ENCODE measurements around the gene CELA2B. TPM values are rescaled to one million over a fixed set of nuclear protein-coding genes. Genes with fewer than 3 reads are reported as not detected.

CELA2B gene
- total RNA-seq, 2 experiments from 2014 or later: not detected

DNA sequence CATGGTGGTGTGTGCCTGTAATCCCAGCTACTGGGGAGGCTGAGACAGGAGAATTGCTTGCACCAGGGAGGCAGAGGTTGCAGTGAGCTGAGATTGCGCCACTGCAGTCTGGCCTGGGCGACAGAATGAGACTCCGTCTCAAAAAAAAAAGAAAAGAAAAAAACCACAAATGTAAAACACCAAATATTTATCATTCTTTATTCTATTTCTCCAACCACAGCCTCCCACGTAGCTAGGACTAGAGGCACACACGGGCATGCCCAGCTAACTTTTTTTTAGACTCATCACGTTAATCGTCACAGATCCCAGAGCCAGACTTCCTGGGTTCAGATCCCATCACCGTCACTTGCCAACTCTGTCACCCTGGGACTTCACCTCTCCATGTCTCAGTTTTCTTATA is 64.3 kb downstream of the CELA2B start:
- no TSS peak for BruUV-seq (replicated peaks)
- no peaks in the 10 kb centered on the region for H4K20me1 ChIP-seq (ENCODE audit: insufficient read depth, low read length)
- intact Hi-C loops (cut with micrococcal nuclease; ENCODE audit: unreplicated experiment): no loop called here
- H3K4me2 ChIP-seq (ENCODE audit: low read length): no peak overlapping the region
- TF ChIP-seq EZH2phosphoT487 (IDR thresholded peaks at IDR 0.05; ENCODE audit: borderline replicate concordance, low read depth, low read length): no peak
- TF ChIP-seq, protein P1, sequence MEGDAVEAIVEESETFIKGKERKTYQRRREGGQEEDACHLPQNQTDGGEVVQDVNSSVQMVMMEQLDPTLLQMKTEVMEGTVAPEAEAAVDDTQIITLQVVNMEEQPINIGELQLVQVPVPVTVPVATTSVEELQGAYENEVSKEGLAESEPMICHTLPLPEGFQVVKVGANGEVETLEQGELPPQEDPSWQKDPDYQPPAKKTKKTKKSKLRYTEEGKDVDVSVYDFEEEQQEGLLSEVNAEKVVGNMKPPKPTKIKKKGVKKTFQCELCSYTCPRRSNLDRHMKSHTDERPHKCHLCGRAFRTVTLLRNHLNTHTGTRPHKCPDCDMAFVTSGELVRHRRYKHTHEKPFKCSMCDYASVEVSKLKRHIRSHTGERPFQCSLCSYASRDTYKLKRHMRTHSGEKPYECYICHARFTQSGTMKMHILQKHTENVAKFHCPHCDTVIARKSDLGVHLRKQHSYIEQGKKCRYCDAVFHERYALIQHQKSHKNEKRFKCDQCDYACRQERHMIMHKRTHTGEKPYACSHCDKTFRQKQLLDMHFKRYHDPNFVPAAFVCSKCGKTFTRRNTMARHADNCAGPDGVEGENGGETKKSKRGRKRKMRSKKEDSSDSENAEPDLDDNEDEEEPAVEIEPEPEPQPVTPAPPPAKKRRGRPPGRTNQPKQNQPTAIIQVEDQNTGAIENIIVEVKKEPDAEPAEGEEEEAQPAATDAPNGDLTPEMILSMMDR (conservative IDR thresholded peaks at IDR 0.05; ENCODE audit: low read length): no peak
- H3K9me3 ChIP-seq (ENCODE audit: low read length): no peaks in the 10 kb centered on the region
- ChIA-PET CTCF (ENCODE audit: unreplicated experiment) (no interaction called here), POLR2A (no interaction called here)
- no peak for DNase-seq (ENCODE audit: low spot score)
- H3K4me3 ChIP-seq (ENCODE audit: low read depth, low read length, poor library complexity, severe bottlenecking): no peak overlapping the region
- no peaks in the 10 kb centered on the region for H3K79me2 ChIP-seq (ENCODE audit: insufficient read depth, low read depth, low read length)
- H3K4me1 ChIP-seq (ENCODE audit: insufficient read depth, low read length, poor library complexity, severe bottlenecking): no peaks in the 10 kb centered on the region
- H2AFZ ChIP-seq (ENCODE audit: low read length): no peak overlapping the region
- H3K9me2 ChIP-seq (ENCODE audit: insufficient read depth, low read length): no peaks in the 10 kb centered on the region
- H3K27ac ChIP-seq (ENCODE audit: low read depth, low read length, poor library complexity, severe bottlenecking): no peak overlapping the region
- H3K36me3 ChIP-seq (ENCODE audit: insufficient read depth, low read length): peaks cover 70% of the 10 kb centered on the region

Other genes with a start within 250 kb of the CELA2B start
- not detected in 2 replicates for gene FHAD1, start 228.9 kb upstream of the CELA2B start, total RNA-seq (2014; rRNA removed; shearing (Covaris generic))
- not detected in 2 replicates for gene FHAD1, start 228.9 kb upstream of the CELA2B start, total RNA-seq (2022)
- 25.4 and 27.3 TPM in 2 replicates for gene EFHD2, start 66.2 kb upstream of the CELA2B start, total RNA-seq (2014; rRNA removed; shearing (Covaris generic))
- gene EFHD2, start 66.2 kb upstream of the CELA2B start, total RNA-seq (2022): 38.3 and 42.0 TPM in 2 replicates
- gene CTRC, start 37.7 kb upstream of the CELA2B start, total RNA-seq (2014; rRNA removed; shearing (Covaris generic)): not detected in 2 replicates
- not detected in 2 replicates for gene CTRC, start 37.7 kb upstream of the CELA2B start, total RNA-seq (2022)
- gene CELA2A, start 19.4 kb upstream of the CELA2B start, total RNA-seq (2014; rRNA removed; shearing (Covaris generic)): not detected in 2 replicates
- not detected in 2 replicates for gene CELA2A, start 19.4 kb upstream of the CELA2B start, total RNA-seq (2022)
- 14.5 and 20.8 TPM in 2 replicates for gene CASP9, start 48.1 kb downstream of the CELA2B start, total RNA-seq (2014; rRNA removed; shearing (Covaris generic))
- 17.3 and 17.6 TPM in 2 replicates for gene CASP9, start 48.1 kb downstream of the CELA2B start, total RNA-seq (2022)
- 5.8 and 9.1 TPM in 2 replicates for gene DNAJC16, start 50.7 kb downstream of the CELA2B start, total RNA-seq (2014; rRNA removed; shearing (Covaris generic))
- gene DNAJC16, start 50.7 kb downstream of the CELA2B start, total RNA-seq (2022): 15.0 and 16.8 TPM in 2 replicates
- gene AGMAT, start 108.9 kb downstream of the CELA2B start, total RNA-seq (2014; rRNA removed; shearing (Covaris generic)): 0.15 and 0.54 TPM in 2 replicates
- 0.29 and 0.39 TPM in 2 replicates for gene AGMAT, start 108.9 kb downstream of the CELA2B start, total RNA-seq (2022)
- gene DDI2, start 141.4 kb downstream of the CELA2B start, total RNA-seq (2014; rRNA removed; shearing (Covaris generic)): 23.5 and 29.6 TPM in 2 replicates
- 34.7 and 40.8 TPM in 2 replicates for gene DDI2, start 141.4 kb downstream of the CELA2B start, total RNA-seq (2022)
- gene PLEKHM2, start 208.2 kb downstream of the CELA2B start, total RNA-seq (2014; rRNA removed; shearing (Covaris generic)): 18.8 and 27.5 TPM in 2 replicates
- 38.5 and 45.7 TPM in 2 replicates for gene PLEKHM2, start 208.2 kb downstream of the CELA2B start, total RNA-seq (2022)

All from OCI-LY7 (cell line).